Hindlimb muscle (tissue), 1 donor: ENCODE data around the gene IGFBP3. TPM values are rescaled to one million over a fixed set of nuclear protein-coding genes. Genes with fewer than 3 reads are reported as not detected.
A peak's percentile ranks its signal among the peaks of the same experiment; 100 is the strongest.

ENCODE experiments used
- DNase-seq: peaks from one replicate; pipeline ENCODE4 v3.0.0-alpha.2; 2013
- polyA plus RNA-seq: library from polyadenylated mRNA; unstranded; fragments of 120-200 nt; gene quantifications from one replicate; pipeline ENCODE4 v1.2.1, GENCODE V29; 2013; ENCODE audit not compliant: insufficient read length

IGFBP3 gene
- polyA plus RNA-seq, 1 donor, result 268 TPM

DNA sequence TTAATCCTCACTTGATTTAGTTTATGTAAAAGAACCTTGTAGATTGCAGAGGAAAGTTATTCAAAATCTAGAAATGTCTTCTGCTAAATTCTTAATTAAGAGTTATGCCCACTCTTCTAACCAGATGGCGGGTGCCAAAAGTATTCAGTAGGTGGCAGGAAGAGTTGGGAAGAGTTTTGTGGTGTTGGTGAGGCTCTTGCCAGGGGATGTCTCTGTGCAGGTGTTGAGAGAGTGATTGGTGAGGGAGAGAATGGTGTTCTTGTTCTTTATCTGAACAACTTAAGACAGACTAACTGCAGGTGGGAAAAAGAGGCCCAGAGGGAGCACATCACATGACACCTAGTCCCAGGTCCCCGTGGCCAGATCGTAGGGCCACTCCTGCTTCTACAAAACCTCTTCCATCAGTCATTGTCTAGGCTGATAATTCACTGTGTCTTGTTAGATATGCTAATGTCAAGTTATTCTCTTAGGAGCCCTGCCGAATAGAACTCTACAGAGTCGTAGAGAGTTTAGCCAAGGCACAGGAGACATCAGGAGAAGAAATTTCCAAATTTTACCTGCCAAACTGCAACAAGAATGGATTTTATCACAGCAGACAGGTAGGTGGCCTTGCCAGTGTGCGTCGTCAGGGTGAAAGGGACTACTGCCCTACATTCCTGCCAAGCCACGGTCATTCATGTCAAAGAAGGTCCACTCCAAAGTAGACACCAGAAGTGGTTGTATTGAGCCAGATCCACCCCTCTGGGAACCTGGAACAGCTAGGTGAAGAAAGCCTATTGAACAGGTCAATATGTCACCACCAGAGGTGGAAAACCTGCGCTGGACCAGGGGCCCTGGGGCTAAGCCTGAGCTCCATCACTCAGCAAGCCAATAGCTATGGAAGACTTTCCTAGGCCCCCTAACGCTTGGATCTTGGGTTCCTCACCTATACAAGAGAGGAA, 29.3 kb downstream of the IGFBP3 start:
- no peak for DNase-seq

DNA sequence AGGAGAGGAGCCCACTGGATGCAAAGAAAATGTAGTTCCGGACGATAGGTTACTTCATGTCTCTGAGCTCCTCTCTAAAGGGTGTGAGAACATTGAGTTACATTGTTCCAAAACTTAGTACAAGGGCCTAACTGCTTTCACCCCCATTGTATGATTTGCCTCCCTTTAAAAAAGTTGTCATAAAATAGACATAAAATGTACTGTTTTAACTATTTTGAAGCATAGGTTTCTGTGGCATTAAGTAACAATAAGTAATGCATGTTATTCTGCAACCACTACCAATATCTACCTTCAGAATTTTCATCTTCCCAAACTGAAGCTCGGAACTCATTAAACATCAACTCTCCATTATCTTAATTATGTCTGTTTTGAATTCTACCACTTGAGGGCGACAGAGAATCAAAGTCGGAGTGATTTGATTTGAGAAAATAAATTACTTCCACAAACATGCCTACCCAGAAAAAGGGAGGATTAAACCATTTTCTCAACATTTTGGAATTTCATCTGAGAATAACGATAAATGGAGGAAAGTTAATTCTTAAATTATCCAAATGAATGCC, 30.1 kb downstream of the IGFBP3 start:
- DNase-seq, result peak; percentile 52

DNA sequence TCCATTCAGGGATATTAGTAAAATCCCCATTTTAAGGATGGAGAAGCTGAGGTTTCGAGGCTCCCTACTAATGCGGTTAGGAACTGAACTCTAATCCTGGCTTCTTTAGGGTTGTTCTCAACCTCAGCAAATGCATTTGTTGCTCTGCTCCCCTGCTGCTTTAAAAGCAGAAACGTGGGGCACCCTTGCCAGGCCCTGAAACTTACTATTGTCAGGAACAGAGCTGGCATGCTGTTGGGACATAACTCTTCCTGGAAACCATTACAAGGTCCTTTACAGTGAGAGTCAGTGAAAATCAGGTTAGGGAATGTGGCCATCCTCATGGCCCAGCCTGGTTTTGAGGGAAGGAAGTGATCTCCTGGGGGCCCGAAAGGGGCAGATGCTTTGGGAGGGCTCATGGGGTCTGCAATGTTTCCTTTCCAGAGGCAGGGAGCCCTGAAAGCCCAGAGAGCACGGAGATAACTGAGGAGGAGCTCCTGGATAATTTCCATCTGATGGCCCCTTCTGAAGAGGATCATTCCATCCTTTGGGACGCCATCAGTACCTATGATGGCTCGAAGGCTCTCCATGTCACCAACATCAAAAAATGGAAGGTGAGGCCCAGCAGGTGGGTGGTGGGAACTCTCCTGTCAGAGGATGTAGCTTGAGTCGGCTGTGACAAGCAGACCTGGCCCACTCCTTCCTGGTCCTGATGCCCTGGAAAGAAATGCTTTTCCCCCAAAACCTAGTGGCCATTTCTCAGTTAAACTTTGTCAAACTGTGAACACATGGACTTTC, 30.8 kb downstream of the IGFBP3 start:
- no peak for DNase-seq

DNA sequence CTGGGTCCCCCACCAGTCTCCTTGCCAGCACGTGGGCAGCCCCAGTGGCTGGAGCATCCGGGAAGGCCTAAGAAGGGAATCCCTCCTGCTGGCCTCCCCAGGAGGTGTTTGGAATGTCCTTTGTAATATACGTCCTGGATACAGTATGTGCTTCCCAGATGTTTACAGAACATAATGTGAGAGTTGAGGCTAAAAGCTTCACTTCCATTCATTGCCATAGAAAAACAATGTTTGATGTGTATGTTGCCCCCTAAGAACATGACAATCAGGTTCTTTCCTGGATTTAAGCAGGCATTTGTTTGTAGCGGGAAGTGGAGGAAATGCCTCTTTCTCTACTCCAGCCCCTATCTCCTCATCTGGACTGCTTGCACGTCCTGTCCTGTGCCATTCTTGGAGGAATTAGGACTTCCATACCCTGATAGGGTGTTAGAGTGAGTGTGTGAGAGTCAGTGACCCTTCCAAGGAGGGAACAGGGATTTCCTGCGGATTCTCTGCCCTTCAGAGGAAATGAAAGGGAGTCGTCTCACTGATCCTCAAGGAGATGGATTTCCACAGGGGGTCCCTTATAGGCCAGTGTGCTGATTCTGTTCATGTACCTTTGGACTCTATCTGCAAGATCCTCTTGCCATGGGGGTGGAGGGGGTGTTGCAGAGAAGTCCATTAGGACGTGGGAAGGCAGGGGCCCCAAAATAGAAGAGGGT, 31.6 kb downstream of the IGFBP3 start:
- no peak for DNase-seq

DNA sequence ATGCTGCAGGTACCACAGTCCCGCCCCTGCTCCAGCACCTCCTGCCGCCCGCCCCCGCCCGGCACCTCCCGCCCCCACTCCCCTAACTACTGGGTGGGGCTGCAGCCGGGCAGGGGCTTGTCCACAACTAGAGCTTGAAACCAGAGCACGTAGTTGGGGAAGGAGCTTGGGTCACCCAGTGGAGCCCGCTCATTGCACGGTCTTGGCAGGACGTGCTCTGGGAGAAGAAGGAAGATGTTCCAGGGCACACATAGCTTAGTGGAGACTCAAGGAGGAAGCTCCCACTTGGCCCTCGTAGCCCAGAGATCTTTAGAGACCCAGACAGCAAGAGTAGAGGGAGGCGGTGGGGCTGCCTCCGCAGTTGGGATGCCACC, 32.1 kb downstream of the IGFBP3 start:
- DNase-seq, result no peak

DNA sequence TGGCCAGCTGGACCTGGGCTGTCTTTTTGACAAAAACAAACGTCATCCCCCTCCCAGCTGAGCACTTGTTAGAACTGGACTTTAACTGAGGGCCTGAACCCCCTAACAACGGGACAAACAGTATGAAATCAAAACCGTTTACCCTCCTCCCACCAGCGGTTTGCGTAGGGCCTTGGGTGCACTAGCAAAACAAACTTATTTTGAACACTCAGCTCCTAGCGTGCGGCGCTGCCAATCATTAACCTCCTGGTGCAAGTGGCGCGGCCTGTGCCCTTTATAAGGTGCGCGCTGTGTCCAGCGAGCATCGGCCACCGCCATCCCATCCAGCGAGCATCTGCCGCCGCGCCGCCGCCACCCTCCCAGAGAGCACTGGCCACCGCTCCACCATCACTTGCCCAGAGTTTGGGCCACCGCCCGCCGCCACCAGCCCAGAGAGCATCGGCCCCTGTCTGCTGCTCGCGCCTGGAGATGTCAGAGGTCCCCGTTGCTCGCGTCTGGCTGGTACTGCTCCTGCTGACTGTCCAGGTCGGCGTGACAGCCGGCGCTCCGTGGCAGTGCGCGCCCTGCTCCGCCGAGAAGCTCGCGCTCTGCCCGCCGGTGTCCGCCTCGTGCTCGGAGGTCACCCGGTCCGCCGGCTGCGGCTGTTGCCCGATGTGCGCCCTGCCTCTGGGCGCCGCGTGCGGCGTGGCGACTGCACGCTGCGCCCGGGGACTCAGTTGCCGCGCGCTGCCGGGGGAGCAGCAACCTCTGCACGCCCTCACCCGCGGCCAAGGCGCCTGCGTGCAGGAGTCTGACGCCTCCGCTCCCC, 32.7 kb downstream of the IGFBP3 start, which contains the start of gene IGFBP1:
TSS of gene IGFBP1 (plus strand) at position 304 of the 808 bp plus-strand sequence. CDS start at position 469, 165 bp downstream.
- DNase-seq, result peak; percentile 34

DNA sequence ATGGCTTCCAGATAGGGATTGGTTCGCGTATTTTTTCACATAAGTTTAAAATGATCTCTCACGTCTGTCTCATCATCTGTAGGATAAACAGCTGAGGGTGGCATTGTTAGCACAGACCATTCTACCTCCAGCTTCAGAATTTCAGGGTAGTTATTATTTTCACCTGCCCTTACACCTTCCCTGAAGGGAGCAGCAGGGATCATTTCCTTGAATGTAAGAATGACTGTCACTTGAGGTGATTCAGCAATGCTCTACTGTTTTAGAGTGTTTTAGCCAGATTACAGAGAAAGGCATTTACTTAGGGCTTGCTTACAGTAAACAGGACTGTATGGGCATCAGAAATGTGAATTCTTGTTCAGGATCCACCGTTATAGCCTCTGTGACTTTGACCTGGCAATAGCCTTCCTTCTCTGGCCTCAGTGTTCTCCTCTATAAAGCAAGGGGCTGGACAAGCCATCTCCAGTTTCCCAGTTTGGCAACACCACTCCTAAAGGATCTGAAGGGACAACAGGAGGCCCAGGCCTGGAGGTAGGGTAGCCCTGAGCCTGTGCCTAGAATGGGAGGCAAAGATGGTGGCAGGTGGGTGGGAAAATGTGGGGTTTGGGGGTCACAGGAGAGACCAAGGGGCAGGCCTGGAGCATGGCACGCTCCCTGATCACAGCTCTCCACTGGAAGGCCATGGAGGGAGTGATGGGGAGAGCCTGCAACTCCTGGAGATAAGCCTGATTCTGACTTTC, 34.0 kb downstream of the IGFBP3 start:
- no peak for DNase-seq

DNA sequence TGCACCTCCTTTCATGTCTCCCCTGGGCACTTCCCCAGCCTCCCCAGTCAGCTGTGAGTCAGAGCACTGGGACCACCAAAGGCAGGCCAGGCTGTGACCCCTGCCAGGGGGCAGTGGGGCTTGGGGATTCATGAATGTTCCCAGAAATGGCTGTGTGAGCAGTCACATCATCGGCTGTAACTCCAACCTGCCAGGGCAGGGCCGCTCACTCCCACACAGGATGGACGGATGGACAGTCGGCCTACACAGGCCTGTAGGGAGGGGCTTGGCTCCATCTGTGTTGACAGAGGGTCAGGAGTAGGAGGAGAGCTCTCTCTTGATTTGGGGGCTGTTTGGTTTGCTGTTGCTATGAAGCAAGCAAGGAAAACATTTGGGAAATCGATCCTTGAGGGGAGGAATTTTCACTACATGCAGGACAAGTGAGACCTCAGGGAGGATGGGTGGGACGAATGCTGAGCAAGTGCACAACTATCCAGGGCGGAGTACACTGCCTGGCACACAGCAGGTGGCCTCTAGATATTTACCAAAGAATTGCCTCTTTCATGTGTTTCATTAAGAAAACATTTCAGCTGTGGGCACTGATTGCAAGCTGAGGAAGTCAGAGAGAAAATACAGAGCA, 35.7 kb downstream of the IGFBP3 start:
- DNase-seq, result no peak

DNA sequence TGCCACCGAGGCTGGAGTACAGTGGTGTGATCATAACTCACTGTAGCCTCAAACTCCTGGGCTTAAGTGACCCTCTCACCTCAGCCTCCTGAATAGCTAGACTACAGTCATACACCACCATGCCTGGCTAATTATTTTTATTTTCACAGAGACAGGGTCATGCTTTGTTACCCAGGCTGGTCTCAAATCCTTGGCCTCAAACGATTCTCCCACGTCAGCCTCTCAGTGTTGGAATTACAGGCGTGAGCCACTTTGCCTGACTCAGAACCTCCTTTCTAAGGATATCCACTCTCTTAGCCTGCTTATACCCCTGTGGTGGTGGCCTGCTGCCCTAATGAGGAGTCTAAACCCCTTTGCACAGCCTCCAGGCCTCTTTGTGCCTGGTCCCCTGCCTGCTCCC, 36.9 kb downstream of the IGFBP3 start:
- no peak for DNase-seq

DNA sequence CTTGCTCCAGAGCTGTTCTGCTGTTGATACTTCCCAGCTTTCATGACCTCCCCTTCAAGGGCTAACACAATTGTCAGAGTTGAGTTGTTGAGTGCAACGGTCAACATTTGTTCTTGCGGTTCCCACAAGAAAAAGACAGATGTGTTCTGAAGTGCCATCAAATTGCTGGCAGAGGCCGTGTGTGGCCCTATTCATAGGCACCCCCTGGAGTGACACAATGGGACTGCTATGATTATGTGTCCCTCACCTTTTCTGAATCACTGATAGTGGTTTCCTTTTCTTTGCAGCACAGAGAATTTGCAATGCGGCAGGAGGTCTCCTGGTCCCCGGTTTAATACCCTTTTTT, 38.6 kb downstream of the IGFBP3 start:
- no peak for DNase-seq

DNA sequence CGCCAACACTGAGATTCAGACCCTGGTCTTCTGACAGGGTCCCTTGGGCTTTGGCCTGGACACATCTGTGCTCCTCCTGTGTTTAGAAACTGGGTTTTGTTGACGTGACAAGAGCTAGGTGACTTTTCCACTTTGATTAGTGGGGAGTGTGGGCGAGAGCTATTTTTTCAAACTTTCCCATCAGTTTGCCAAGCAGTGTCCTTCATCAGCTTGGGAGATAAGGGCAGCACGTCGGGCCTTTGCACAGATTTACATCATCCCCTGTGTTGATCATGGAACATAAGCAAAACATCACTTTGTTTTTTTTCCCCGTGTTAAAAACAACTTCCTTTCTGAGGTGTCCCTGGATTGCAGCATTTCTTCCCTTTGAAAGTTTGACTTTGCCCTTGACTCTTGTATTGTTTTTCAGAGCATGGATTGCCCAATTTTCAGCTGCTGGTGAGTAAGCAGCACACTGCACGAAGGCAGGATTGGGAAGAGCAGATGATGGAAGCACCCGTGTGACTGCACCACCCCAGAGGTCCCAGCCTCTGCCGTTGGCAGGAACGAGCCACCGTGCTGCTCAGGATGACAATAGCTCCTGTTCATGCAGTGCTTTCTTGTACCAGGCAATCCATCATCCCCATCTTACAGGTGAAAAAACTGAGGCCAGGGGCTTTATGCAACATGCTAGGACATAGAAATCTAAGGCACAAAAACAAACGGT, 39.2 kb downstream of the IGFBP3 start:
- no peak for DNase-seq

DNA sequence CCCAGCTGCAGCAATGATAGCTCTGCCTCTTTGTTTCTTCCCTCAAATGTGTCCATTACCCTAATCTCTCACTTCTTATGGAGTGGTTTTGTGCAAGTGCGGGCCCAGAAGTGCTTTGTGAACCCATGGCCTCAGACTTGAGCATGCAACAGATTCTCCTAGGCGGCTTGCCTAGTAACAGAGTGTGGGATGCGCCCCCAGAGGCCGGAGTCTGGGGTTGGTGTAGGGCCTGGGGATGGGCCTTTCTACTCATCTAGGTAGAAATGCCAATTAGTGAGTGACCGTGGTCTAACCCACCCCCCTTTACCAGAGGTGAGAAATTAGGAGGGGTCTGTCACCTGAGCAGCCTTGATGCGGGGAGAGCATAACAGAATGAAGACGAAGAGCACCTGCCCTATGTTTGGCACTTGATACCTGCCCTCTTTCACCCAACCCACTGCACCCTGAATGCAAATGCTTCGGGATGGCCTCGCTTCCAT, 39.8 kb downstream of the IGFBP3 start:
- no peak for DNase-seq

DNA sequence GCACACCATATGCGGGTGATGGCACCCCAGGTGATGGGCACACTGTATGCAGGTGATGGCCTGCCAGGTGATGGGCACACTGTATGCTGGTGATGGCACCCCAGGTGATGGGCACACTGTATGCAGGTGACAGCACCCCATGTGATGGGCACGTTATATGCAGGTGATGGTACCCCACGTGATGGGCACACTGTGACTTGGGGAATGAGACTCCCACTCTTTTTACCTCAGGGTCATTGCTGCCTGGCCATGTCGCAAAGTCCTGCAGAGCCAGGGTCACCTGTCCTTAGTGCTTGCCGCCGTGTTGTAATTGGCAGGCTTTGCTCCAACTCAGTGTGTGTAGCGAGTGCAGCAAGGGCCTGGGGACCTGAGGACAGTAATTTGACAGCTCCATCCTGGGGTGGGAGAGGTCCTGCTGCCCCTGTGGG, 40.6 kb downstream of the IGFBP3 start:
- no peak for DNase-seq

DNA sequence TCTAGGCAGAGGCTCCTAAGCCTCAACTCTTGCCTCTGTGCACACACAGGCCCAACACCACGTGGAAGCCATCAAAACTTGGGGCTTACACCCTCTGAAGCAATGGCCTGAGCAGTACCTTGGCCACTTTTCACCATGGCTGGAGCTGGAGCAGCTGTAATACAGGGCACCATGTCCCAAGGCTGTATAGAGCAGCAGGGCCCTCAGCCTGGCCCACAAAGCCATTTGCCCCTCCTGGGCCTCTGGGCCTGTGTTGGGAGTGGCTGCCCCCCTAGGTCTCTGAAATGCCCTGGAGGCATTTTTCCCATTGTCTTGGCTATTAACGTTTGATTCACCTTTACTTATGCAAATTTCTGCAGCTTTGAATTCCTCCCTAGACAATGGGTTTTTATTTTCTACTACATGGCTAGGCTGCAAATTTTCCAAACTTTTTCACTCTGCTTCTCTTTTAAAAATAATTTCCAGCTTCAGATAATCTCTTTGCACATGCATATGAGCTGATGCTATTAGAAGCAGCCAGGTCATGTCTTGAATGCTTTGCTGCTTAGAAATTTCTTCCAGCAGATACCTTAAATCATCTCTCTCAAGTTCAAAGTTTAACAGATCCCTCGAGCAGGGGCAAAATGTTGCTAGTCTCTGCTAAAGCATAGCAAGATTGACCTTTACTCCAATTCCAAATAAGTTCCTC, 42.5 kb downstream of the IGFBP3 start:
- no peak for DNase-seq

DNA sequence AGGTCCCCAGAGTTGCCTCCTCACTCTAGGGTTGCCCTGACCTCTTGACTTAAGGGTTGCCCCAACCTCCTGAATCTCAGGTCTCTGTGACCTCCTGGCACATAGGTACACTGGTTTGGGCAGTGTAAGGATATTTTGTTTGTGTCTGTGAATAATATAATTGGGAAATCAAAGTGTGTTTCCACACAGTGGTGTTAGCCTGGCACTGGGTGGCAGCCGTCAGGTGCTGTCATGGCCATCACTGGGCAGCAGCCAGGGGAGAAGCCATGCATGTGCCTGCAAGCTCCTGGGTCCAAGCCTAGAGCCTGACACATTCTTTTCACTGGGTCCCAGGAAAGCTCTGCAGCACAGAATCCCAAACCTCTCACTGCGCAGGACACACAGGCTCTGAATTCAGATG, 44.6 kb downstream of the IGFBP3 start:
- DNase-seq, result no peak

DNA sequence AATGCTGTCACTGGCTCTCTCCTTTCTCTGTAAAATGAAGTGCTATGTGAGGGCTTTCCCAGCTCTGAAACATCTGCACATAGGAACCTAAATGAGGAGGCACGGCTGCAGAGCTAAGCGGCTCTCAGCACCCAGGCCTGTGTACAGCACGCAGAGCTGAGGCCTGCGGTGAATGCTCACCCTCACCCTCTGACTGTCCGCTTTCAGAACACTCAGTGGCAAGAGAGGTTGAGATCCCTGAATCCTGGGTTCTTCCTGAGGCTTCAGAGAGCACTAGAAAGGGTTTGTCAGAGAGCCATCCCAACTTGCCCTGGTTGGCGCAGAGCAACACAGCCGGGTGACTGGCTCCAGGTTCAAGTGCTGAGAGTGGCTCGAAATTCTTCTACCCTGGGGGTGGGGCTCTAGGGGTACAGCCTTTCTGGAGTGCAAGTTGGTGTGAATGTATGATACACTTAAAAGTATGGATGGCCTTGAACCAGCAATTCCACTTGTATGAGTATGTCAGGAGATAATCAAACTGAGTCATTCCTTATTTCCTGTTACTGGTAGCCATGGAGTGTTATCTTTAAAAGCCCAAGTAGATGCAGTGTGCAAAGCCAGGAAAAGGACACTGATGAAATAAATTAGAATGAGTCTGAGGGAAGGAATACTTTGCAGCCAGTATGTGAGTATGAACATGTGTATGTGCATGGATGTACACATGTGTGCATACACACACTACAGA, 46.5 kb downstream of the IGFBP3 start:
- no peak for DNase-seq

DNA sequence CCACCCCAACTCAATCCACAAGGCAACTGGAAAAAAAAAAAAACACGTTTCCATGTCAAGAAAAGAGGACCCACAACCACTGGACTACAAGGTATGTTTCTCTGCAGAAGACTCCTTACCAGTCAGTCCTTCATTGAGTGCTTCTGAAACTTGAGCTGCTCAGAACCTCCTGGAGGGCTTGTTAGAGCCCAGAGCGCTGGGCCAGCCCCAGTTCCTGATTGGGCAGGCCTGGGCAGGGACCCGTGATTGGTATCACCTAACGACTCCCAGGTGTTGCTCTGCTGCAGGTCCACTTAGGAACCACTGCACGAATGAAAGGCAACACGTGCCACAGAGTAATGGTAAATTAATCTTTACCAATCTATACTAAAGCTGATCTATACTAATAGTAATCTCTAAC, 47.7 kb downstream of the IGFBP3 start:
- no peak for DNase-seq

DNA sequence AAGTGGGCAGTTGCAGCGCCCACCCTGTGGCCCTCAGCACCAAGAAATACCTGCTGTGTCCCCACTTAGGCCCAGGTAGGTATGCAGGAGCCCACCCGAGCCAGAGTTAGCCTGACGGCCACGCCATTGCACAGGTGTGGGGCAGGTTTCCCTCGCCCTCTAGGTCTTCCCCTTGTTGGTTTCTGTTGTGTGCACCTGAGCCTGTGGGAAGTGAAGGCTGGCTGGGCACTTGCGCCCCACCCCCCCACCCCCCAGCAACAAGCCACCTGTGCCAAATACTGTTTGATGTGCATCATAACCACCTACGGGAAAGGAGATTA, 48.1 kb downstream of the IGFBP3 start, which contains the start of gene CCDC201:
TSS of gene CCDC201 (minus strand) at position 48 of the 320 bp plus-strand sequence. CDS start 75 bp downstream, outside the sequence.
- no peak for DNase-seq
